WTC11 (cell line): Measurements from ENCODE around the gene ALOX15B.

Experiments
- AFF4 ChIP-seq: sonication (generic); formaldehyde crosslinking; IDR thresholded peaks from 2 replicates; pipeline ENCODE4 v1.8.1; 2023; ENCODE audit warnings: mild to moderate bottlenecking, missing genetic modification reagents, borderline replicate concordance
- CTCF ChIP-seq: fragments of 200-600 bp; IDR thresholded peaks from 2 replicates; pipeline ENCODE4 v1.8.0; 2022; ENCODE audit warnings: antibody characterized with exemption
- ESRRA ChIP-seq: sonication (generic); formaldehyde crosslinking; IDR thresholded peaks from 2 replicates; pipeline ENCODE4 v1.8.1; 2022; ENCODE audit warnings: mild to moderate bottlenecking, missing genetic modification reagents, borderline replicate concordance
- GRHL2 ChIP-seq: fragments of 250-450 bp; sonication (Bioruptor Pico); IDR thresholded peaks from 2 replicates; pipeline ENCODE4 v1.8.0; 2022; ENCODE audit warnings: mild to moderate bottlenecking, moderate library complexity; ENCODE audit not compliant: insufficient replicate concordance, severe bottlenecking
- JAZF1 ChIP-seq: fragments of 250-450 bp; sonication (Bioruptor Pico); IDR thresholded peaks from 2 replicates; pipeline ENCODE4 v1.9.0; 2021; ENCODE audit warnings: moderate library complexity, mild to moderate bottlenecking, inconsistent platforms
- MAX ChIP-seq: sonication (generic); formaldehyde crosslinking; IDR thresholded peaks from 2 replicates; pipeline ENCODE4 v1.8.0; 2022; ENCODE audit warnings: mild to moderate bottlenecking, missing genetic modification reagents
- NFYB ChIP-seq: sonication (generic); formaldehyde crosslinking; conservative IDR thresholded peaks from 2 replicates; pipeline ENCODE4 v1.8.0; 2022; ENCODE audit warnings: low read depth, missing genetic modification reagents
- SP1 ChIP-seq: sonication (generic); formaldehyde crosslinking; conservative IDR thresholded peaks from 2 replicates; pipeline ENCODE4 v1.8.1; 2022; ENCODE audit warnings: missing genetic modification reagents
- ZNF232 ChIP-seq: sonication (generic); formaldehyde crosslinking; IDR thresholded peaks from 2 replicates; pipeline ENCODE4 v1.8.0; 2022; ENCODE audit warnings: mild to moderate bottlenecking, missing genetic modification reagents
- ZNF263 ChIP-seq: sonication (generic); formaldehyde crosslinking; IDR thresholded peaks from 2 replicates; pipeline ENCODE4 v1.8.1; 2022; ENCODE audit warnings: low read depth, mild to moderate bottlenecking, moderate library complexity, missing genetic modification reagents

GRCh38 chr17:8013731-8014557 lies 24.9 kb upstream of the ALOX15B start:
- TF ChIP-seq AFF4 (CRISPR knock-in tag) (no peak), CTCF (no peak), ESRRA (CRISPR knock-in tag) (no peak), GRHL2 (CRISPR knock-in tag) (no peak), NFYB (CRISPR knock-in tag) (no peak), MAX (CRISPR knock-in tag) (no peak), ZNF263 (CRISPR knock-in tag) (no peak), JAZF1 (CRISPR knock-in tag) (no peak), SP1 (CRISPR knock-in tag) (no peak), ZNF232 (no peak)
